Small intestine (tissue), 7 donors: ENCODE data around the gene ZNF644. TPM values are rescaled to one million over a fixed set of nuclear protein-coding genes. Genes with fewer than 3 reads are reported as not detected.

Experiments
- DNase-seq, 2 donors: peaks; one replicate each; pipeline versions ENCODE4 v3.0.0 to v3.0.0-alpha.2; 2013
- FAIRE-seq: peaks from 2 replicates; lab custom pipeline; 2012; peaks lifted over from hg19 to GRCh38; lab: Jason Lieb, UNC
- H3K27ac ChIP-seq, 3 donors: one replicate each; pipeline ENCODE4 v1.5.1; 2013; ENCODE audit warnings: low read length in 2 of 3, mild to moderate bottlenecking in 2 of 3, control low read depth in 1 of 3, inconsistent platforms in 1 of 3, low read depth in 1 of 3, moderate library complexity in 1 of 3
- H3K27me3 ChIP-seq, 3 donors: one replicate each; pipeline ENCODE4 v1.6.1; 2013; ENCODE audit warnings: low read length in 3 of 3, inconsistent platforms in 1 of 3; ENCODE audit not compliant: control insufficient read depth in 3 of 3, insufficient read depth in 3 of 3
- H3K36me3 ChIP-seq, 3 donors: one replicate each; pipeline ENCODE4 v1.6.1; 2013; ENCODE audit warnings: low read length in 3 of 3, inconsistent platforms in 1 of 3, low read depth in 1 of 3, mild to moderate bottlenecking in 1 of 3, moderate library complexity in 1 of 3; ENCODE audit not compliant: control insufficient read depth in 3 of 3, insufficient read depth in 2 of 3
- H3K4me1 ChIP-seq, 3 donors: one replicate each; pipeline ENCODE4 v1.6.1; 2013; ENCODE audit warnings: low read length in 2 of 3, inconsistent platforms in 1 of 3, low read depth in 1 of 3, mild to moderate bottlenecking in 1 of 3, moderate library complexity in 1 of 3; ENCODE audit not compliant: control insufficient read depth in 3 of 3, insufficient read depth in 2 of 3
- H3K4me3 ChIP-seq, 3 donors: one replicate each; pipeline ENCODE4 v1.5.1; 2013; ENCODE audit warnings: low read length in 3 of 3, control low read depth in 1 of 3, inconsistent platforms in 1 of 3, low read depth in 1 of 3, mild to moderate bottlenecking in 1 of 3, moderate library complexity in 1 of 3
- H3K9me3 ChIP-seq, 2 donors: one replicate each; pipeline ENCODE4 v1.6.1; 2013; ENCODE audit warnings: low read depth in 1 of 2, low read length in 1 of 2; ENCODE audit not compliant: control insufficient read depth in 2 of 2, insufficient read depth in 1 of 2
- WGBS, 3 donors: extraction: QIAGEN DNeasy Blood & Tissue Kit; methylation state at CpG; one replicate each; pipeline ENCODE4 v1.1.7; 2013; 5-methylcytosine and 5-hydroxymethylcytosine counted together
- polyA plus RNA-seq, 4 donors: library from polyadenylated mRNA; stranded (reverse) in 3 of 4; unstranded in 1 of 4; fragments of 200-250 nt in 3 of 4; fragments of 120-200 nt in 1 of 4; gene quantifications; one replicate each; pipeline versions ENCODE4 v1.2.1 to v1.2.3, GENCODE V29; 2013
- donor health status: healthy with polysubstance abuse.
- donor health status: control.
- donor health status: control.
- donor health status: Bipolar disorder and iron deficiency.
- donor health status: healthy.

The ZNF644 gene
- polyA plus RNA-seq, 4 donors, result 14.1 to 39.3 (median 17.0) TPM

DNA sequence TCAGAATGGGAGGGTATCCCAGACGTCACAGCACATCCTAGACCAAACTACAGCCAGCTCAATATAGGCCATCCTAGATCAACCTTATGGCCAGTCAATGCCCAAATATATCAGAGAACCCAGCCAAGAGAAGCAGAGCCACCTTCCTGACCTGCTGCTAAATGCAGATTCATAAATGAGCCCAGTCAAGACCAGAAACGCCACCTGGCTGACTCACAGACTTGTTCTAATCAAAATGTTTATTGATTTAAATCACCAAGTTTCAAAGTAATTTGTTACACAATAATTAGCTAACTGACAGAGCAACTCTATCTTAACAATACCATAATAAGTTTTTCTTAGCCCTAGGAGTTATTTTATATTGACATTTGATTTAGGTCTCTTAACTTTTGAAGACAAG is 28.6 kb downstream of the ZNF644 start:
- Histone ChIP-seq H3K4me1 (peaks cover 0 to 4% (median 3%) of the 10 kb centered on the region in 3 donors), H3K27me3 (no peaks in the 10 kb centered on the region), H3K27ac (no peak overlapping the region), H3K9me3 (peaks cover 0 to 27% of the 10 kb centered on the region in 2 donors), H3K4me3 (no peak overlapping the region), H3K36me3 (peaks cover 0 to 11% (median 1%) of the 10 kb centered on the region in 3 donors)
- FAIRE-seq, result no peak
- WGBS, 3 donors, result 50 to 65% (median 59%) methylated on average over 2 of the region's 2 CpGs
- DNase-seq, result no peak

DNA sequence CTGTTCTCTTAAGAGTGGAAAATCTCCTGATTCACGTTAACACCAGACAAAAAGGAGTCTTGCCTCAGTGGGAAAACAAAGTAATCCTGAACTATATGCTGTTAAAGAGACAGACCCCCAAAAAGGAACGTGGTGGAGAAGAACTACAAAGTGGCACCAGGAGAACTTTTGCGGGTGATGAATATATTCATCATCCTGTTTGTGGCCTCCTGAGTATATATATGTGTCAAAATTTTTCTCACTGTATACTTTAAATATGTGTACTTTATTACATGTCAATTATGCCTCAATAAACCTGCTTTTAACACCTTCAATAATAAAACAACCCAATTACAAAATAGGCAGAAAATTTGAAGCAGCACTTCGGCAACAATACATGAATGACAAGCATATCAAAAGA is 31.1 kb downstream of the ZNF644 start:
- WGBS, 3 donors, result 88 to 94% (median 92%) methylated on average over 4 of the region's 4 CpGs
- Histone ChIP-seq H3K4me3 (no peak overlapping the region), H3K27me3 (no peaks in the 10 kb centered on the region), H3K36me3 (peaks cover 0 to 5% (median 1%) of the 10 kb centered on the region in 3 donors), H3K4me1 (peaks cover 0 to 4% (median 3%) of the 10 kb centered on the region in 3 donors), H3K9me3 (peaks cover 0 to 5% of the 10 kb centered on the region in 2 donors), H3K27ac (no peak overlapping the region)
- DNase-seq (no peak), FAIRE-seq (no peak)

DNA sequence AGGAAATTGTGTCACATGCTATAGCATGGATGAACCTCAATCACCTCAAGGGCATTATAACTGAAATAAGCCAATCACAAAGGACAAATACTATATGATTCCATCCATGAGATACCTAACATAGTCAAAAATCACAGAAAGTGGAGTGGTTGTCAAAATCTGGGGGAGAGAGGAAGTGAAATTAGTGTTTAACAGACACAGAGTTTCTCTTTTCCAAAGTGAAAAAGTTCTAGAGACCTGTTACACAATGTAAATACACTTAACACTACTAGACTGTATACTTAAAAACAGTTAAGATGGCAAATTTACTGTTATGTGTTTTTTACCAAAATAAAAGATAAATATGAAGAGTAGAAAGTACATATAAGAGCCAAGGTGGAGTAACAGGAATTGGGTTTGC is 31.8 kb downstream of the ZNF644 start:
- H3K36me3 ChIP-seq, result peaks cover 0 to 5% (median 1%) of the 10 kb centered on the region in 3 donors
- DNase-seq, result no peak
- H3K27me3 ChIP-seq, result no peaks in the 10 kb centered on the region
- no peak overlapping the region for H3K4me3 ChIP-seq
- H3K27ac ChIP-seq, result no peak overlapping the region
- peaks cover 0 to 4% (median 3%) of the 10 kb centered on the region in 3 donors for H3K4me1 ChIP-seq
- peaks cover 0 to 5% of the 10 kb centered on the region in 2 donors for H3K9me3 ChIP-seq
- FAIRE-seq, result no peak

DNA sequence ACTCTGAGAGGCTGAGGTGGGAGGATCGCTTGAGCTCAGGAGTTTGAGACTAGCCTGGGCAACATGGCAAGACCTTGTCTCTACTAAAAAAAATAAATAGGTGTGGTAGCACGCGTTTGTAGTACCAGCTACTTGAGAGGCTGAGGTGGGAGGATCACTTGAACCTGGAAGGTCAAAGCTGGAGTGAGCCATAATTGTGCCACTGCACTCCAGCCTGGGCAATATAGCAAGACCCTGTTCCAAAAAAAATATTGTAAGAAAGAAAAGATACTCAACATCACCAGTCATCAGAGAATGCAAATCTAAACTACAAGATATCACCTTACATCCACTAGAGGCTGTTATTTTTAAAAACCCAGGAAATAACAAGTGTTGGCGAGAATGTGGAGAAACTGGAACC is 32.5 kb downstream of the ZNF644 start:
- Histone ChIP-seq H3K27ac (no peak overlapping the region), H3K9me3 (peaks cover 0 to 5% of the 10 kb centered on the region in 2 donors), H3K4me3 (no peak overlapping the region), H3K27me3 (no peaks in the 10 kb centered on the region), H3K36me3 (peaks cover 0 to 5% (median 1%) of the 10 kb centered on the region in 3 donors), H3K4me1 (peaks cover 0 to 4% (median 0%) of the 10 kb centered on the region in 3 donors)
- WGBS, 3 donors, result 96 to 99% (median 98%) methylated on average over 4 of the region's 4 CpGs
- no peak for FAIRE-seq
- DNase-seq, result no peak

DNA sequence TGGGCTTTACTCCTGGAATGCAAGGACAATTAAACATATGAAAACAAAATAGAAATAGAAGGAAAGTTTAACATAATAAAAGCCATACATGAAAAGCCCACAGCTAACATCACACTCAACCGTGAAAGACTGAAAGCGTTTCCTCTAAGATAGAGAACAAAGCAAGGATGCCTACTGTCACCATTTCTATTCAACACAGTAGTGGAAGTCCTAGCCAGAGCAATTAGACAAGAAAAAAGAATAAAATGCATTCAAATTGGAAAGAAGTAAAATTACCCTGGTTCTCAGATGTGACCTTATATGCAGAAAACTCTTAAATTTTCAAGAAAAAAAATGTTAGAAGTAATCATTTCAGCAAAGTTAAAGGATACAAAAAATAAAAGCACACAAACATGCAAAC is 34.0 kb downstream of the ZNF644 start:
- no peaks in the 10 kb centered on the region for H3K4me1 ChIP-seq
- FAIRE-seq (no peak), DNase-seq (no peak)
- H3K27me3 ChIP-seq, result no peaks in the 10 kb centered on the region
- no peak overlapping the region for H3K4me3 ChIP-seq
- H3K9me3 ChIP-seq, result peaks cover 0 to 5% of the 10 kb centered on the region in 2 donors
- 97 to 100% (median 99%) methylated on average over 2 of the region's 2 CpGs for WGBS, 3 donors
- peaks cover 0 to 10% (median 1%) of the 10 kb centered on the region in 3 donors for H3K36me3 ChIP-seq
- no peak overlapping the region for H3K27ac ChIP-seq

DNA sequence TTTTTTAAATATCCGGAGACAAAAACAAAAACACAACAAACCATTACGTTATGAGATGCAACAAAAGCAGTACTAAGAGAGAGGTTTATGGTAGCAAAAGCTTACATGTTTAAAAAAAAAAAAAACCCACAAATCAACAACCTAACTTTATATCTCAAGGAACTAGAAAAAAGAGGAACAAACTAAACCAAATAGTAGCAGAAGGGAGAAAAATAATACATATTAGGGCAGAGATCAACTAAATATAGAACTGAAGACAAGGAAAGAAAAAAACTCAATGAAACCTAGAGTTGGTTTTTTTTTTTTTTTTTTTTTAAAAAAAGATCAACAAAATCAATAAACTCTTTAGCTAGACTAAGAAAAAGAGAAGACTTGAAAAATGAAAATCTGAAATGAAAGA is 34.9 kb downstream of the ZNF644 start:
- H3K4me3 ChIP-seq, result no peak overlapping the region
- H3K27me3 ChIP-seq, result no peaks in the 10 kb centered on the region
- peaks cover 0 to 5% of the 10 kb centered on the region in 2 donors for H3K9me3 ChIP-seq
- H3K36me3 ChIP-seq, result peaks cover 0 to 8% (median 1%) of the 10 kb centered on the region in 3 donors
- no peak overlapping the region for H3K27ac ChIP-seq
- DNase-seq, result no peak
- no peak for FAIRE-seq
- H3K4me1 ChIP-seq, result no peaks in the 10 kb centered on the region
- WGBS, 3 donors, result 79 to 93% (median 87%) methylated on average over 2 of the region's 2 CpGs

DNA sequence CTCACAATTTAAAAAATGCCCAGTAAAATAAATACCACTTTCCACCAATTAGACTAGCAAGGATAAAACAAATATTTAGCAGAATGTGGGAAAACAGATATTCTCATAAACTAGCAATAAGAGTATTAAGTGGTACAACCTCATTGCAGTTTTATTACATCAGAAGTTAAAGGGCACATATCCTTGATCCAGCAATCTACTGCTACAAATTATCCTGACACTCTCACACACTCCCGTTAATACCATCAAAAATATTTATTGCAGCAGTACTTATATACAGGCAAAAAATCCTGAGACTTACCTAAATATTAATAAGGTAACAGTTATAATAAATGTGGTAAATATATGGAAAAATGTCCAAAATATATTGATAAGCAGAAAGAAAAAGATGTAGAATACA is 44.3 kb downstream of the ZNF644 start:
- H3K36me3 ChIP-seq, result peaks cover 0 to 7% (median 2%) of the 10 kb centered on the region in 3 donors
- H3K9me3 ChIP-seq, result no peaks in the 10 kb centered on the region
- H3K4me3 ChIP-seq, result no peak overlapping the region
- WGBS, 3 donors, result 50 to 83% (median 76%) methylated on average over 1 of the region's 1 CpG
- no peak overlapping the region for H3K27ac ChIP-seq
- H3K4me1 ChIP-seq, result no peaks in the 10 kb centered on the region
- no peak for DNase-seq
- FAIRE-seq, result no peak
- no peaks in the 10 kb centered on the region for H3K27me3 ChIP-seq

DNA sequence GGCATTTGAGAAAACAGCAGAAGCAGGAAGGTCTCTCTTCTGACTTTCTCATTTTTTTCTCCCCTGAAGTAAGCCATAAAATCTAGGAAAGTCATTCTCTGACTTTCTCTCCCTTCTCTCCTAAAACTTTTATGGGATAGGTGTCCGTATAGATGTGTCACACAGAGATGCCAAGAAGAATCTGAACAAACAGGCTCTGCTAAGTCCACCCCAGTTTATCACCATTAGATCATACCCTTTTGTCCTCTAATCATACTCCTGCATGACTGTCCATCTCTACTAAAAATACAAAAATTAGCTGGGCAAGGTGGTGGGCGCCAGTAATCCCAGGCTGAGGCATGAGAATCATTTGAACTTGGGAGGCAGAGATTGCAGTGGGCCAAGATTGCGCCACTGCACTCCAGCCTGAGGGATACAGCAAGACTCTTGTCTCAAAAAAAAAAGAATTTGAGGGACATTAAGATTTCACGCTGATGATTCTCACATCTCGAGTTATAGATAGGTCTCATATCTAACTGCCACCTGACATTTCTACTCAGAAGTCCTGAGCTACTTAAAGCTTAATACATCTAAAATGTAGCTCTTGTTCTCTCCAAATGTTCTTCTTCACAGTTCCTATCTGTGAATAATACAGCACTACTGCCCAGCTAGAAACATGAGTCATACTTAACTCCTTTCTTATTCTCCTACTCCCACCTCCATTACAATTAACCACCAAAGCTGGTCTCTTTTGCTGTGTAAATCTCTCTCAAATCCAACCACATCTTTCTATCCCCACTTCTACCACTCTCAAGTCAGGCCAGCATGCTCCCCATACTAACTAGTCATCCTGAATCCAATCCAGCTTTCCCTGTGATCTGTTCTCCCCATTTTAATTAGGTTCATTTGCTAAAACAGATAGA is 47.7 kb downstream of the ZNF644 start:
- DNase-seq (no peak), FAIRE-seq (no peak)
- H3K27ac ChIP-seq, result no peak overlapping the region
- peaks cover 0 to 10% (median 0%) of the 10 kb centered on the region in 3 donors for H3K36me3 ChIP-seq
- H3K4me1 ChIP-seq, result no peaks in the 10 kb centered on the region
- peaks cover 0 to 4% of the 10 kb centered on the region in 2 donors for H3K9me3 ChIP-seq
- no peaks in the 10 kb centered on the region for H3K27me3 ChIP-seq
- 94 to 95% (median 95%) methylated on average over 5 of the region's 5 CpGs for WGBS, 3 donors
- H3K4me3 ChIP-seq, result no peak overlapping the region
